SK-N-SH treated with all-trans-retinoic acid at 6 μM for 48 hours (cell line): ENCODE results near the gene CDH4.

Source experiments
- ARNTL ChIP-seq: fragments of 450-650 bp; formaldehyde crosslinking; IDR thresholded peaks from 2 replicates; pipeline ENCODE4 v1.5.0; 2020; ENCODE audit warnings: low read depth, mild to moderate bottlenecking, moderate library complexity, borderline replicate concordance
- CREB5 ChIP-seq: fragments of 250-450 bp; sonication (Bioruptor Pico); IDR thresholded peaks from 2 replicates; pipeline ENCODE4 v1.5.1; 2020; ENCODE audit warnings: low read depth, mild to moderate bottlenecking, moderate library complexity
- CSDC2 ChIP-seq: fragments of 250-450 bp; sonication (Bioruptor Pico); IDR thresholded peaks from 2 replicates; pipeline ENCODE4 v1.5.0; 2020; ENCODE audit warnings: mild to moderate bottlenecking, moderate library complexity
- CSRNP3 ChIP-seq: fragments of 250-450 bp; sonication (Bioruptor Pico); IDR thresholded peaks from 2 replicates; pipeline ENCODE4 v1.5.1; 2021; ENCODE audit warnings: mild to moderate bottlenecking, moderate library complexity
- ESRRG ChIP-seq: fragments of 250-450 bp; sonication (Bioruptor Pico); IDR thresholded peaks from 2 replicates; pipeline ENCODE4 v1.6.1; 2021; ENCODE audit warnings: mild to moderate bottlenecking
- OSR1 ChIP-seq: fragments of 250-450 bp; sonication (Bioruptor Pico); IDR thresholded peaks from 2 replicates; pipeline ENCODE4 v1.8.0; 2022; ENCODE audit warnings: moderate library complexity, mild to moderate bottlenecking, inconsistent platforms
- POU6F1 ChIP-seq: fragments of 250-450 bp; sonication (Bioruptor Pico); IDR thresholded peaks from 2 replicates; pipeline ENCODE4 v1.8.0; 2021; ENCODE audit warnings: low read depth, mild to moderate bottlenecking, moderate library complexity, borderline replicate concordance
- ZC3H10 ChIP-seq: fragments of 250-450 bp; sonication (Bioruptor Pico); IDR thresholded peaks from 2 replicates; pipeline ENCODE4 v1.5.1; 2021; ENCODE audit warnings: mild to moderate bottlenecking, moderate library complexity
- ZFP3 ChIP-seq: fragments of 250-450 bp; sonication (Bioruptor Pico); IDR thresholded peaks from 2 replicates; pipeline ENCODE4 v1.5.0; 2020; ENCODE audit warnings: mild to moderate bottlenecking, moderate library complexity
- ZNF565 ChIP-seq: fragments of 450-650 bp; formaldehyde crosslinking; conservative IDR thresholded peaks from 2 replicates; pipeline ENCODE4 v1.5.0; 2020; ENCODE audit warnings: low read depth, mild to moderate bottlenecking, moderate library complexity
- ZNF8 ChIP-seq: fragments of 450-650 bp; formaldehyde crosslinking; IDR thresholded peaks from 2 replicates; pipeline ENCODE4 v1.5.0; 2020; ENCODE audit warnings: mild to moderate bottlenecking, moderate library complexity
- TF ChIP-seq, protein P1 (sequence below): fragments of 250-450 bp; sonication (Bioruptor Pico); IDR thresholded peaks from 2 replicates; pipeline ENCODE4 v1.5.0; 2020; ENCODE audit warnings: mild to moderate bottlenecking, moderate library complexity
- TF ChIP-seq, protein P2 (sequence below): fragments of 250-450 bp; sonication (Bioruptor Pico); IDR thresholded peaks from 2 replicates; pipeline ENCODE4 v1.8.0; 2020; ENCODE audit warnings: mild to moderate bottlenecking, moderate library complexity, borderline replicate concordance

DNA sequence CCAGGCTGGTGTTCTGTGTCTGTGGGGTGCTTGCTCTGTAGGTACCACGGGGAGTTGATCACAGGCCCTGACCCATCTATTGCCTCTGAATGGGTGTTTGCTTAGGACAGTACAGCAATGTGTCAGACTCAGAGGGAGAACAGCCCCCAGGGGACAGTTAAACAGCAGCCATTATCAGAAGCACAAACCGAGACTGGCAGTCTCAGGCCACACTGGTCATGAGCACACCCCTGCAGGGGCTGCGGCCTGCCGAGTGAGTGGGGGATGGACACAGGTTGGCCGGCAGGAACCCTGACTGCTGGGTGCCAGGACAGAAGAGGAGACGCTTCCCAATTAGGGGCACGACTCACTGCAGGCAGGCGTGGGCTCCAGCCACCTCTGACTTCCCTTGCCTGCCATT is 395.6 kb downstream of the CDH4 start:
- TF ChIP-seq CSDC2 (CRISPR knock-in tag) (no peak), ZFP3 (CRISPR knock-in tag) (no peak), ZC3H10 (CRISPR knock-in tag) (no peak), ARNTL (CRISPR knock-in tag) (no peak), ZNF8 (no peak), ZNF565 (no peak), CSRNP3 (no peak), OSR1 (no peak), ESRRG (no peak), POU6F1 (no peak), CREB5 (CRISPR knock-in tag) (no peak)
- TF ChIP-seq, protein P1, sequence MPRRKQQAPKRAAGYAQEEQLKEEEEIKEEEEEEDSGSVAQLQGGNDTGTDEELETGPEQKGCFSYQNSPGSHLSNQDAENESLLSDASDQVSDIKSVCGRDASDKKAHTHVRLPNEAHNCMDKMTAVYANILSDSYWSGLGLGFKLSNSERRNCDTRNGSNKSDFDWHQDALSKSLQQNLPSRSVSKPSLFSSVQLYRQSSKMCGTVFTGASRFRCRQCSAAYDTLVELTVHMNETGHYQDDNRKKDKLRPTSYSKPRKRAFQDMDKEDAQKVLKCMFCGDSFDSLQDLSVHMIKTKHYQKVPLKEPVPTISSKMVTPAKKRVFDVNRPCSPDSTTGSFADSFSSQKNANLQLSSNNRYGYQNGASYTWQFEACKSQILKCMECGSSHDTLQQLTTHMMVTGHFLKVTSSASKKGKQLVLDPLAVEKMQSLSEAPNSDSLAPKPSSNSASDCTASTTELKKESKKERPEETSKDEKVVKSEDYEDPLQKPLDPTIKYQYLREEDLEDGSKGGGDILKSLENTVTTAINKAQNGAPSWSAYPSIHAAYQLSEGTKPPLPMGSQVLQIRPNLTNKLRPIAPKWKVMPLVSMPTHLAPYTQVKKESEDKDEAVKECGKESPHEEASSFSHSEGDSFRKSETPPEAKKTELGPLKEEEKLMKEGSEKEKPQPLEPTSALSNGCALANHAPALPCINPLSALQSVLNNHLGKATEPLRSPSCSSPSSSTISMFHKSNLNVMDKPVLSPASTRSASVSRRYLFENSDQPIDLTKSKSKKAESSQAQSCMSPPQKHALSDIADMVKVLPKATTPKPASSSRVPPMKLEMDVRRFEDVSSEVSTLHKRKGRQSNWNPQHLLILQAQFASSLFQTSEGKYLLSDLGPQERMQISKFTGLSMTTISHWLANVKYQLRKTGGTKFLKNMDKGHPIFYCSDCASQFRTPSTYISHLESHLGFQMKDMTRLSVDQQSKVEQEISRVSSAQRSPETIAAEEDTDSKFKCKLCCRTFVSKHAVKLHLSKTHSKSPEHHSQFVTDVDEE (CRISPR knock-in tag), result no peak
- TF ChIP-seq, protein P2, sequence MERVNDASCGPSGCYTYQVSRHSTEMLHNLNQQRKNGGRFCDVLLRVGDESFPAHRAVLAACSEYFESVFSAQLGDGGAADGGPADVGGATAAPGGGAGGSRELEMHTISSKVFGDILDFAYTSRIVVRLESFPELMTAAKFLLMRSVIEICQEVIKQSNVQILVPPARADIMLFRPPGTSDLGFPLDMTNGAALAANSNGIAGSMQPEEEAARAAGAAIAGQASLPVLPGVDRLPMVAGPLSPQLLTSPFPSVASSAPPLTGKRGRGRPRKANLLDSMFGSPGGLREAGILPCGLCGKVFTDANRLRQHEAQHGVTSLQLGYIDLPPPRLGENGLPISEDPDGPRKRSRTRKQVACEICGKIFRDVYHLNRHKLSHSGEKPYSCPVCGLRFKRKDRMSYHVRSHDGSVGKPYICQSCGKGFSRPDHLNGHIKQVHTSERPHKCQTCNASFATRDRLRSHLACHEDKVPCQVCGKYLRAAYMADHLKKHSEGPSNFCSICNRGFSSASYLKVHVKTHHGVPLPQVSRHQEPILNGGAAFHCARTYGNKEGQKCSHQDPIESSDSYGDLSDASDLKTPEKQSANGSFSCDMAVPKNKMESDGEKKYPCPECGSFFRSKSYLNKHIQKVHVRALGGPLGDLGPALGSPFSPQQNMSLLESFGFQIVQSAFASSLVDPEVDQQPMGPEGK (CRISPR knock-in tag), result no peak
